ENCODE measurements around the gene CHIA.

The CHIA gene

DNA sequence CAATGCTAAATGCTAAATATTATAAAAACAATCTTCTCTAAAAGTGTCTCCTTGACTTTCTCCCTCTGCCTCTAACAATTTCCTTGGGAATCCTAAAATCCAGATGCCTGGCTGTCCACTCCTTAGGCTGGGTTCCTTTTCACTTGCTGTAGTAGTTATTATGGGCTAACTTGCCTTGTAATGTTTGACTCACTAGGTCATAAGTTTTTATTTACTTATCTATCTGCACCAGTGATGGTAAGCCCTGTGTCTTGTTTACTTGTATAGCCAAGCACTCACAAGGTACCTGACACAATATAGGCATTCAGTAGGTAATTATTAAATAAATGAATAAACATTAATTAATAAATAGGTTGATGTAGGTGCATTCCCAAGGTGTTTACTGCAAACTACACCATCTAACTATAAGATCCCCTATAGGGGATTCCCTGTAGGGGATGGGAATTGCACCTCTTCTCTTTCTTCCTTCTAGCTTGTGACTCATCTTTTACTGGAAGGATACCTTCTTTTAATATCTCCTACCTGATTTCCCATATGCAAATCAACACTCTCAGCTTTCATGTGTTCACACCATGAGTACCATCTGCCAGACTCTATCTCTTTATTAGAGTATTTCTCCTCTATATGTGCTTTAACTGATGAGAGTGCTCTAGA, 14.7 kb upstream of the CHIA start:
- no peak overlapping the region for H3K4me3 ChIP-seq
- H3K27ac ChIP-seq: no peak overlapping the region
- H3K36me3 ChIP-seq (ENCODE audit: insufficient read depth, low read length): no peaks in the 10 kb centered on the region
- no peaks in the 10 kb centered on the region for H3K9me3 ChIP-seq (ENCODE audit: low read depth, low read length)
- TF ChIP-seq FOXP2 (optimal IDR thresholded peaks at IDR 0.05; ENCODE audit: control extremely low read depth, extremely low read length, insufficient read depth) (no peak), EZH2 (IDR thresholded peaks at IDR 0.05) (no peak), POLR2AphosphoS5 (IDR thresholded peaks at IDR 0.05; ENCODE audit: borderline replicate concordance, low read depth, low read length) (no peak)
- no peak overlapping the region for H3K9ac ChIP-seq (ENCODE audit: insufficient read length)
- DNase-seq (ENCODE audit: low read depth, low spot score): no peak

DNA sequence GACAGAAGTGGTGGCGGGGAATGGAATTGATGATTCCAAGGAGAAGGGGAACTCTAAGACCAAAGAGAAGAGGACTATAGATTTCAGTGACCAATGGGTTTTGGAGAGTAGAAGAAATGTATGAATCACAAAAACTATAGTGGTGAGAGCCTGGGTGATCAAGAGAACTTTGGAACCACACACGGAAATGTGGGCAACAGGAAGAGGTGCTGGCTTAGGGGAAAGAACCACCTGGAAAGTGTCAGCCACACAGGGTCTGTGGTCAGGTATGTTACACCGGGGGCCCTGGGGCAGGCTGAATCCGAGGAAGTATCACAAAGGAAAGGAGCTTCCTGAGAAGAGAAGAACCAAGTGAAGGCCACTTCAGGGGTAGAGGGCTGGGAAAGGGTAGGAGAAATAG, 11.5 kb upstream of the CHIA start:
- TF ChIP-seq EZH2 (IDR thresholded peaks at IDR 0.05) (no peak), POLR2AphosphoS5 (IDR thresholded peaks at IDR 0.05; ENCODE audit: borderline replicate concordance, low read depth, low read length) (no peak), FOXP2 (optimal IDR thresholded peaks at IDR 0.05; ENCODE audit: control extremely low read depth, extremely low read length, insufficient read depth) (no peak)
- Histone ChIP-seq H3K27ac (no peak overlapping the region), H3K4me3 (no peak overlapping the region), H3K9ac (ENCODE audit: insufficient read length) (no peak overlapping the region), H3K9me3 (ENCODE audit: low read depth, low read length) (no peaks in the 10 kb centered on the region), H3K36me3 (ENCODE audit: insufficient read depth, low read length) (no peaks in the 10 kb centered on the region)
- DNase-seq (ENCODE audit: low read depth, low spot score): no peak

DNA sequence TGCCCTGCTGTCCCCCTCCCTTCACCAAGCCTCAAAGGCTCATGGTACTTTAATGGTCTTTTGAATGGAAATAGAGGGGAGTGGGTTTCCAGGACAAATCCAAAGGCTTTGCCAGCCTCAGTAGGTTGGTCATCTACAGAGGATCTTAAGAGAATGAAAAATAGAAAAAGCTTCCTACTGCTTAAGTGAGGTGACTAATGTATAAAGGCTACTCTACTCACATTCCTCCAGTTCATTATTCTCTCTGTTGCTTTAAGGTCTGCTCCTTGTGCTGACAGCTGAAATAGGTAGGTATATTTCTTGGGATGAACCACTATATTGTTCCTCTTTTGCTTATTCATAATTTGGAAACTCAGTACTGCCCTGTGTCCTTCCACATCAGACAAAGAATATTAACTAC, 10.4 kb upstream of the CHIA start:
- no peak for DNase-seq (ENCODE audit: low read depth, low spot score)
- no peak overlapping the region for H3K27ac ChIP-seq
- H3K9me3 ChIP-seq (ENCODE audit: low read depth, low read length): no peaks in the 10 kb centered on the region
- H3K4me3 ChIP-seq: no peak overlapping the region
- H3K9ac ChIP-seq (ENCODE audit: insufficient read length): no peak overlapping the region
- TF ChIP-seq EZH2 (IDR thresholded peaks at IDR 0.05): no peak
- TF ChIP-seq POLR2AphosphoS5 (IDR thresholded peaks at IDR 0.05; ENCODE audit: borderline replicate concordance, low read depth, low read length): no peak
- no peak for TF ChIP-seq FOXP2 (optimal IDR thresholded peaks at IDR 0.05; ENCODE audit: control extremely low read depth, extremely low read length, insufficient read depth)
- no peaks in the 10 kb centered on the region for H3K36me3 ChIP-seq (ENCODE audit: insufficient read depth, low read length)

DNA sequence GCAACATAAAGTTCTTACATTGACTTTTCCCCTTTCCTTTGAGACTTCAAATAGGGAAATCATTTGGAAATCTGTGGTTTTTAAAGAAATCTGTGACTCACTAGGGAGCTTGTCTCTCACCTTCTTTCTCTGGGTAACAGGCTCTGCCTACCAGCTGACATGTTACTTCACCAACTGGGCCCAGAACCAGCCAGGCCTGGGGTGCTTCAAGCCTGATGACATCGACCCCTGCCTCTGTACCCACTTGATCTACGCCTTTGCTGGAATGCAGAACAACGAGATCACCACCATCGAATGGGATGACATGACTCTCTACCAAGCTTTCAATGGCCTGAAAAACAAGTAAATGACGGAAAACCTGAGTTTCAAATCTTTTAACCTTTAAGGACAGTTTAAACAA, 9.2 kb upstream of the CHIA start:
- TF ChIP-seq FOXP2 (optimal IDR thresholded peaks at IDR 0.05; ENCODE audit: control extremely low read depth, extremely low read length, insufficient read depth) (no peak), EZH2 (IDR thresholded peaks at IDR 0.05) (no peak), POLR2AphosphoS5 (IDR thresholded peaks at IDR 0.05; ENCODE audit: borderline replicate concordance, low read depth, low read length) (no peak)
- Histone ChIP-seq H3K4me3 (no peak overlapping the region), H3K27ac (no peak overlapping the region), H3K9me3 (ENCODE audit: low read depth, low read length) (no peaks in the 10 kb centered on the region), H3K36me3 (ENCODE audit: insufficient read depth, low read length) (no peaks in the 10 kb centered on the region), H3K9ac (ENCODE audit: insufficient read length) (no peak overlapping the region)
- no peak for DNase-seq (ENCODE audit: low read depth, low spot score)

DNA sequence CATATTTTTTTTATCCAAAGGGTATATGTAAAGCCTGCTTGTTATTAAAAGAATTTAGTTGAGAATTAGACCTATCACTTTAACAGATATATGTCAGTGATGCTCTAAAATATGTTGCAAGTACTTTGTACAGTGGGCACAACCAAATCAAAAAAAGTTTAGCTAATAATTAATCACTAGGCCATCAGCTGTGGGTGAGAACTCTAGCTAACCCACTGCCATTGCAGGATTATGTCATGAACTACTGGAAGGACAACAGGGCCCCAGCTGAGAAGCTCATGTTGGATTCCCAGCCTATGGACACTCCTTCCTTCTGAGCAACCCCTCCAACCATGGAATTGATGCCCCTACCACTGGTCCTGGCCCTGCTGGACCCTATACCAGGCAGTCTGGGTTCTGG, 6.8 kb upstream of the CHIA start:
- no peaks in the 10 kb centered on the region for H3K9me3 ChIP-seq (ENCODE audit: low read depth, low read length)
- no peak for TF ChIP-seq EZH2 (IDR thresholded peaks at IDR 0.05)
- TF ChIP-seq FOXP2 (optimal IDR thresholded peaks at IDR 0.05; ENCODE audit: control extremely low read depth, extremely low read length, insufficient read depth): no peak
- TF ChIP-seq POLR2AphosphoS5 (IDR thresholded peaks at IDR 0.05; ENCODE audit: borderline replicate concordance, low read depth, low read length): no peak
- no peak overlapping the region for H3K9ac ChIP-seq (ENCODE audit: insufficient read length)
- H3K4me3 ChIP-seq: no peak overlapping the region
- H3K27ac ChIP-seq: no peak overlapping the region
- DNase-seq (ENCODE audit: low read depth, low spot score): no peak
- H3K36me3 ChIP-seq (ENCODE audit: insufficient read depth, low read length): no peaks in the 10 kb centered on the region

DNA sequence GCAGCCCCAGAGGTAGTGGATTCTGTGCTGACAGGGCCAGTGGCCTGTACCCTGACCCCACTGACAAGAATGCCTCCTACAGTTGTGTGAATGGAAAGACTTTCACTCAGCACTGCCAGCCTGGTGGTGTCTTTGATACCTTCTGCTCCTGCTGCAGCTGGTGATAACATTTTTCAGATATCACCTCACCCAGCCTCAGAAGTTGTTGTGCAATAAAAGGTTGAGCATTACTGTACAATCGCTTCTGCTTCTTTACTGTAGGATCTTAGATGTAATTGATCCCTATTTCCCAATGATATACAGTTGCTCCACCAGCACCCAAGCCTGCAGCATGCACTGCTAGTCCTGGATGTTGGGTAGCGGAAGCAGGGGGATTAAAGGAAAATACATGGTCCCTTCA, 4.8 kb upstream of the CHIA start:
- TF ChIP-seq EZH2 (IDR thresholded peaks at IDR 0.05) (no peak), POLR2AphosphoS5 (IDR thresholded peaks at IDR 0.05; ENCODE audit: borderline replicate concordance, low read depth, low read length) (no peak), FOXP2 (optimal IDR thresholded peaks at IDR 0.05; ENCODE audit: control extremely low read depth, extremely low read length, insufficient read depth) (no peak)
- no peak for DNase-seq (ENCODE audit: low read depth, low spot score)
- Histone ChIP-seq H3K36me3 (ENCODE audit: insufficient read depth, low read length) (no peaks in the 10 kb centered on the region), H3K4me3 (no peak overlapping the region), H3K27ac (no peak overlapping the region), H3K9ac (ENCODE audit: insufficient read length) (no peak overlapping the region), H3K9me3 (ENCODE audit: low read depth, low read length) (no peaks in the 10 kb centered on the region)

DNA sequence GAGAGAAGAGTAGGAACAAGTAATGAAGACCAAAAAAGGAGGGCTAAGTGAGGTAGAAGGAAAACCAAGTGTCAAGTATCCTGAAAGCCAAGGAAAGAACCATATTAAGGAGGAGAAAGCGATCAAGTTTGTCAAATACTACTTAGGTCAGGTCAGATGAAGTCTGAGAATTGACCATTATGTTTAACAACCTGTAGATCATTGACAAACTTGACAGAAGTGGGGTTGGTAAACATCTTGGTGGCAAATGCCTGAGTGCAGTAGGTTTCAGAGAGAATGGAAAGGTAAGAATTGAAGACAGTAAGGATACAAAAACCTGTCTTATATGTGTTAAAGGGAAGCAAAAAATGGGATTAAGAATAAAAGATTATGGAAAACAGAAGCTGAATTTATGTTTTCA, 3.7 kb upstream of the CHIA start:
- no peak for TF ChIP-seq EZH2 (IDR thresholded peaks at IDR 0.05)
- no peak for TF ChIP-seq POLR2AphosphoS5 (IDR thresholded peaks at IDR 0.05; ENCODE audit: borderline replicate concordance, low read depth, low read length)
- TF ChIP-seq FOXP2 (optimal IDR thresholded peaks at IDR 0.05; ENCODE audit: control extremely low read depth, extremely low read length, insufficient read depth): no peak
- no peak overlapping the region for H3K27ac ChIP-seq
- H3K4me3 ChIP-seq: no peak overlapping the region
- H3K9ac ChIP-seq (ENCODE audit: insufficient read length): no peak overlapping the region
- no peaks in the 10 kb centered on the region for H3K9me3 ChIP-seq (ENCODE audit: low read depth, low read length)
- H3K36me3 ChIP-seq (ENCODE audit: insufficient read depth, low read length): no peaks in the 10 kb centered on the region
- DNase-seq (ENCODE audit: low read depth, low spot score): no peak

DNA sequence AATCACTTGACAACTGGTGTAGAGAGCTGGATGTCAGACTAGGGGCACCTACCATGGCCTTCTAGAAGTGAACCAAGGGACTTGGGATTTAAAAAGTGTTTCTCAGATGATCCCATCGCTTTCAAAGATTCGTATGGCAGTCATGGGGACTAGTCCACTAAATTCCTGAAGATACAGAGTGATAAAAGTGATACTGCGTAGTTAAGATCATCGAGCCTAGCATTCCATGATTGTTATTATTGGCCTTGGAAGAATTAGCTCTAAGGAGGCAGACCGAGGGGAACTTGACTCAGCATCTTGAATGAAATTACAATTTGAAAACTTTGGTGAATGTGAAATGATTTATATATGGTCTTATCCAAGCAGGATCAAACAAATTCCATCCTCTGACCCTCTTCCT, 1.3 kb upstream of the CHIA start:
- H3K9me3 ChIP-seq (ENCODE audit: low read depth, low read length): no peaks in the 10 kb centered on the region
- H3K4me3 ChIP-seq: no peak overlapping the region
- H3K36me3 ChIP-seq (ENCODE audit: insufficient read depth, low read length): no peaks in the 10 kb centered on the region
- no peak for TF ChIP-seq EZH2 (IDR thresholded peaks at IDR 0.05)
- TF ChIP-seq POLR2AphosphoS5 (IDR thresholded peaks at IDR 0.05; ENCODE audit: borderline replicate concordance, low read depth, low read length): no peak
- TF ChIP-seq FOXP2 (optimal IDR thresholded peaks at IDR 0.05; ENCODE audit: control extremely low read depth, extremely low read length, insufficient read depth): no peak
- no peak overlapping the region for H3K9ac ChIP-seq (ENCODE audit: insufficient read length)
- H3K27ac ChIP-seq: no peak overlapping the region
- no peak for DNase-seq (ENCODE audit: low read depth, low spot score)

DNA sequence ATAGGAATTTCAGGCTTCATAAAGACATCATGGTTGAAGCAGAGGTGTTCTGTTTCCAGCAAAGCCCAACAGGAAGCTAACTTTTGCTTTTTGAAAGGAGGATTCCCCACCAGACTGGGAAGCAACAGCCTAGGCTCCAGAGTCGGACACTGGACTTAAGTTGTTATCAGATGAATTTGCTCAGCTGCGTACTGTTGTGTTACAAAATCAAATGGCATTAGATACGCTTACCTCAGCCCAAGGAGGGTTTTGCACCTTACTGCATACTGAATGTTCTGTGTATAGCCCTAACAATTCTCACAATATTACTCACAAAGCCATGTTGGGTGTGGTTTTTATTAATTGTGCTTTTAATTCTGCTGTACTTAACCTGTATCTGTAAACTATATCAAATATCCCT, 547 bp upstream of the CHIA start:
- Histone ChIP-seq H3K9me3 (ENCODE audit: low read depth, low read length) (no peaks in the 10 kb centered on the region), H3K27ac (no peak overlapping the region), H3K36me3 (ENCODE audit: insufficient read depth, low read length) (no peaks in the 10 kb centered on the region), H3K4me3 (no peak overlapping the region), H3K9ac (ENCODE audit: insufficient read length) (no peak overlapping the region)
- no peak for DNase-seq (ENCODE audit: low read depth, low spot score)
- TF ChIP-seq EZH2 (IDR thresholded peaks at IDR 0.05) (no peak), POLR2AphosphoS5 (IDR thresholded peaks at IDR 0.05; ENCODE audit: borderline replicate concordance, low read depth, low read length) (no peak), FOXP2 (optimal IDR thresholded peaks at IDR 0.05; ENCODE audit: control extremely low read depth, extremely low read length, insufficient read depth) (no peak)

Data from SK-N-MC (cell line).